Stimulated activated CD4-positive, alpha-beta T cell treated with anti-CD3 and anti-CD28 coated beads, TNF-alpha, amount 100 ng/mL, for 1 hour (primary cell): ENCODE measurements around the gene RAB1A.
A peak's percentile ranks its signal among the peaks of the same experiment; 100 is the strongest.
"Not testable (repeated sequence)": the region's sequence is repeated elsewhere in the genome, so short reads cannot be mapped to it uniquely, and the experiment has no call there.

Source experiments
- DNase-seq, 3 donors: peaks; one replicate each; pipeline ENCODE4 v3.0.0-alpha.2; 2020; ENCODE audit warnings: low read depth in 3 of 3, low spot score in 1 of 3

RAB1A gene

GRCh38 chr2:65136253-65136652 is 6.3 kb upstream of the RAB1A start:
- no peak for DNase-seq

- DNase-seq = no peak
These were observed 4.3 kb upstream of the RAB1A start for GRCh38 chr2:65134158-65134557.

- no peak for DNase-seq
These were observed 3.7 kb upstream of the RAB1A start for GRCh38 chr2:65133626-65134025.

- not testable (repeated sequence) for DNase-seq
These were observed 3.0 kb upstream of the RAB1A start for GRCh38 chr2:65132930-65133329.

- DNase-seq = no peak
These were observed 814 bp upstream of the RAB1A start for GRCh38 chr2:65130664-65131175.

GRCh38 chr2:65129286-65129825 is 550 bp downstream of the RAB1A start:
- DNase-seq = peak in 2 of 3 donors; percentile 4 to 6

GRCh38 chr2:65128297-65129190 is 1.4 kb downstream of the RAB1A start:
- no peak for DNase-seq

GRCh38 chr2:65125457-65125856 is 4.4 kb downstream of the RAB1A start:
- DNase-seq = not testable (repeated sequence)

- DNase-seq = no peak
These were observed 7.6 kb downstream of the RAB1A start for GRCh38 chr2:65122313-65122712.

GRCh38 chr2:65120990-65121693 is 8.8 kb downstream of the RAB1A start:
- no peak for DNase-seq

GRCh38 chr2:65116645-65117044 is 13.3 kb downstream of the RAB1A start:
- no peak for DNase-seq

- no peak for DNase-seq
These were observed 15.0 kb downstream of the RAB1A start for GRCh38 chr2:65114921-65115320.

- no peak for DNase-seq
These were observed 16.1 kb downstream of the RAB1A start for GRCh38 chr2:65113816-65114215.

- DNase-seq = no peak
These were observed 16.7 kb downstream of the RAB1A start for GRCh38 chr2:65113229-65113628.

GRCh38 chr2:65112633-65113032 is 17.3 kb downstream of the RAB1A start:
- DNase-seq = no peak

GRCh38 chr2:65108780-65109179 is 21.1 kb downstream of the RAB1A start:
- DNase-seq = no peak

- no peak for DNase-seq
These were observed 22.4 kb downstream of the RAB1A start for GRCh38 chr2:65107530-65107929.

- no peak for DNase-seq
These were observed 26.7 kb downstream of the RAB1A start for GRCh38 chr2:65103013-65103715.

GRCh38 chr2:65101071-65101470 is 28.8 kb downstream of the RAB1A start:
- no peak for DNase-seq

GRCh38 chr2:65098741-65099140 is 31.2 kb downstream of the RAB1A start:
- DNase-seq = no peak

GRCh38 chr2:65097844-65098243 is 32.1 kb downstream of the RAB1A start:
- no peak for DNase-seq
